Stomach (tissue), 9 donors: ENCODE measurements around the gene POU2AF1. TPM values are rescaled to one million over a fixed set of nuclear protein-coding genes. Genes with fewer than 3 reads are reported as not detected.

ENCODE experiments used
- DNase-seq, 2 donors: peaks; one replicate each; pipeline versions ENCODE4 v3.0.0 to v3.0.0-alpha.2; 2013 to 2019
- H3K27ac ChIP-seq, 5 donors: fragments of 200-600 bp in 4 of 5; sonication (generic) in 4 of 5; one replicate each; pipeline ENCODE4 v1.5.1; 2013 to 2019; ENCODE audit warnings: mild to moderate bottlenecking in 1 of 5, moderate library complexity in 1 of 5
- H3K27me3 ChIP-seq, 3 donors: fragments of 200-600 bp; sonication (generic); one replicate each; pipeline ENCODE4 v1.5.1; 2017 to 2019; ENCODE audit warnings: mixed run types in 1 of 3
- H3K36me3 ChIP-seq, 4 donors: fragments of 200-600 bp; sonication (generic); 1 replicate in 3 of 4; 2 replicates in 1 of 4; pipeline ENCODE4 v1.5.1; 2016 to 2019
- H3K4me1 ChIP-seq, 4 donors: fragments of 200-600 bp; sonication (generic); one replicate each; pipeline ENCODE4 v1.5.1; 2016 to 2019
- H3K4me3 ChIP-seq, 4 donors: fragments of 200-600 bp; sonication (generic) in 3 of 4; one replicate each; pipeline ENCODE4 v1.5.1; 2016 to 2019; ENCODE audit warnings: mild to moderate bottlenecking in 1 of 4
- H3K9me3 ChIP-seq, 4 donors: fragments of 200-600 bp; sonication (generic); one replicate each; pipeline ENCODE4 v1.5.1; 2016 to 2019
- EP300 ChIP-seq: sonication (generic); formaldehyde crosslinking; IDR thresholded peaks from one replicate; pipeline ENCODE4 v1.6.1; 2017; ENCODE audit warnings: antibody characterized with exemption
- POLR2A ChIP-seq, 4 donors: fragments of 450-650 bp; IDR thresholded peaks; one replicate each; pipeline ENCODE4 v1.6.1; 2016; ENCODE audit warnings: antibody characterized with exemption in 4 of 4, control low read depth in 2 of 4, mild to moderate bottlenecking in 1 of 4, moderate library complexity in 1 of 4
- POLR2AphosphoS5 ChIP-seq, 3 donors: sonication (generic); formaldehyde crosslinking; IDR thresholded peaks; one replicate each; pipeline ENCODE4 v1.6.1; 2016; ENCODE audit warnings: antibody characterized with exemption in 3 of 3
- WGBS, 5 donors: extraction: QIAGEN DNeasy Blood & Tissue Kit in 3 of 5; methylation state at CpG; one replicate each; pipeline versions ENCODE4 v1.1.5 to v1.1.7; 2013 to 2018; 5-methylcytosine and 5-hydroxymethylcytosine counted together
- intact Hi-C: fragments of 100-400 bp; cut with DNase I; formaldehyde crosslinking; loops from one replicate; pipeline ENCODE4 v1.15.1; 2023; ENCODE audit warnings: low total_unique reads
- polyA plus RNA-seq, 3 donors: library from polyadenylated mRNA; stranded (reverse); fragments of 200-250 nt; gene quantifications; one replicate each; pipeline ENCODE4 v1.2.3, GENCODE V29; 2013
- total RNA-seq, 5 donors: library from RNA; depleted of rRNA; stranded (reverse); fragments of >200 nt; gene quantifications; one replicate each; pipeline versions ENCODE4 v1.1.0 to v1.2.3, GENCODE V29; 2014 to 2016
- TF ChIP-seq, protein P1 (sequence below), 7 experiments: fragments of 450-650 bp in 4 of 7; fragments of 200-600 bp in 3 of 7; sonication (generic) in 3 of 7; IDR thresholded peaks; one replicate each; pipeline ENCODE4 v1.5.1; 2016 to 2019; ENCODE audit warnings: antibody characterized with exemption in 7 of 7, control low read depth in 2 of 7, mild to moderate bottlenecking in 1 of 7
- donor health status: healthy with polysubstance abuse.
- donor health status: Bipolar disorder and iron deficiency.
- donor health status: healthy.

Gene POU2AF1
- total and polyA plus RNA-seq, 8 donors: 2.8 to 43.2 (median 8.8) TPM; not detected in 1

DNA sequence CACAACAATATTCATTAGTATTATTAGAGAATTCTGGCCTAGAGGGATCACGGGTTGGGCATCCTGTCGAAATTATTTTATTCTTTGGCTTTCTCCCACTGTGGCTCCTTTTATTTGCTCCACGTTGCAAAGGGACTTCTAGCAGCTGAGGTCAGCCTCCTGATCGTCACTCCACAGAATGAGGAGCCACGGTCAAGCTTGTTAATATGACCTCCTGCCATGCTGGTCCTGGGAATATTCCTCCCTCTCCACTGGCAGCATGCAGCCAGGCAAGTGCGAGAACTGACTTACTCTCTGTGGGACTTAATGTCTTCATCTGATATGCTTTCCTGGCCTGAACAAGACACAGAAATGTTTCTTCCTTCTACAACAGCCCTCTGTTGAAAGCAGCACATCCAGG lies 59.8 kb downstream of the POU2AF1 start:
- Histone ChIP-seq H3K9me3 (no peaks in the 10 kb centered on the region), H3K4me1 (peaks cover 3 to 16% (median 11%) of the 10 kb centered on the region in 4 donors), H3K36me3 (no peaks in the 10 kb centered on the region), H3K27ac (no peak overlapping the region), H3K27me3 (no peaks in the 10 kb centered on the region), H3K4me3 (no peak overlapping the region)
- TF ChIP-seq POLR2A (IDR thresholded peaks at IDR 0.05) (no peak), POLR2AphosphoS5 (IDR thresholded peaks at IDR 0.05) (no peak), EP300 (no peak)
- TF ChIP-seq, protein P1, sequence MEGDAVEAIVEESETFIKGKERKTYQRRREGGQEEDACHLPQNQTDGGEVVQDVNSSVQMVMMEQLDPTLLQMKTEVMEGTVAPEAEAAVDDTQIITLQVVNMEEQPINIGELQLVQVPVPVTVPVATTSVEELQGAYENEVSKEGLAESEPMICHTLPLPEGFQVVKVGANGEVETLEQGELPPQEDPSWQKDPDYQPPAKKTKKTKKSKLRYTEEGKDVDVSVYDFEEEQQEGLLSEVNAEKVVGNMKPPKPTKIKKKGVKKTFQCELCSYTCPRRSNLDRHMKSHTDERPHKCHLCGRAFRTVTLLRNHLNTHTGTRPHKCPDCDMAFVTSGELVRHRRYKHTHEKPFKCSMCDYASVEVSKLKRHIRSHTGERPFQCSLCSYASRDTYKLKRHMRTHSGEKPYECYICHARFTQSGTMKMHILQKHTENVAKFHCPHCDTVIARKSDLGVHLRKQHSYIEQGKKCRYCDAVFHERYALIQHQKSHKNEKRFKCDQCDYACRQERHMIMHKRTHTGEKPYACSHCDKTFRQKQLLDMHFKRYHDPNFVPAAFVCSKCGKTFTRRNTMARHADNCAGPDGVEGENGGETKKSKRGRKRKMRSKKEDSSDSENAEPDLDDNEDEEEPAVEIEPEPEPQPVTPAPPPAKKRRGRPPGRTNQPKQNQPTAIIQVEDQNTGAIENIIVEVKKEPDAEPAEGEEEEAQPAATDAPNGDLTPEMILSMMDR (IDR thresholded peaks at IDR 0.05): no peak
- intact Hi-C loops: no loop called here
- 79 to 90% (median 83%) methylated on average over 6 of the region's 6 CpGs for WGBS, 5 donors
- DNase-seq: no peak

DNA sequence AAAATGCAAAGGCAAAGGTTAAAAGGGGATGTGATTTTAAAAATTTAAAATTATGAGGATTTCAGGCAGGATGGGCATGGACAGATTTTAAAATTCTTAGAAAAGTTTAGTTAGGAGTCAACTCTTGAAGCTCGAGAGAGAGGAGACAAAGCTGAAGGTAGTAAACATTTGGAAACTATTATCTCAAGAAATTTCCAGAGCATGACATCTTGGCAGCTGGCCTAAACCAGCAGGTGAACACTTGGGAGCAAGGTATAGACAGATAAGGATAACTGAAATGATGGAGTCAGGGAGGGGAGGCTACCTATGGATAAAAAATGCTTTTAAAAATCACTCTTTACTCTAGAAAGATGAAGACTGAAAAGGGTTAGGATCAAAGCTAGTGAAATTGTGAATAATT lies 67.0 kb downstream of the POU2AF1 start:
- peak in 1 of 2 donors; percentile 54 for DNase-seq
- no peaks in the 10 kb centered on the region for H3K27me3 ChIP-seq
- peaks cover 0 to 43% (median 6%) of the 10 kb centered on the region in 4 donors for H3K4me1 ChIP-seq
- no peak overlapping the region for H3K27ac ChIP-seq
- H3K9me3 ChIP-seq: no peaks in the 10 kb centered on the region
- no peaks in the 10 kb centered on the region for H3K36me3 ChIP-seq
- intact Hi-C loops: no loop called here
- H3K4me3 ChIP-seq: no peak overlapping the region
- TF ChIP-seq POLR2AphosphoS5 (IDR thresholded peaks at IDR 0.05): no peak
- TF ChIP-seq POLR2A (IDR thresholded peaks at IDR 0.05): no peak
- TF ChIP-seq EP300: no peak
- TF ChIP-seq, protein P1 (IDR thresholded peaks at IDR 0.05): no peak
- 26 to 44% (median 32%) methylated on average over 1 of the region's 1 CpG for WGBS, 5 donors

DNA sequence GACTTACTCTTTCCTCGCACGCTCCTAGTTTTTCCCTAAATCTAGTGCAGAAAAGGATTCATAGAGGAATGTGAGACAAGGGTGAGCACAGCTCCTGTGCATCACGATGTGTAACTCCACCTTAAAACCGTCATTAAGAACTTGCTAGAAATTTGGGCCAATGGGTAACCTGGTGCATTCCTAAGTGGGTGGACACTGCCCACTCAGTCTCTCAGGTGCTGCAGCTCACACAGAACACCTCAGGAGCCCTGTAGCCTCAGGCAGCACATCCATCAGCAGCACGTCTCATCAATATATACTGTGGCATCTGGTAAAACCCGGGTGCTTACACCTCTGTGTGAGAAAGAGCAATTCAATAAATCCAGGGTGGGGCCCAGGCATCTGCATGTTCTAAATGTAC lies 68.4 kb downstream of the POU2AF1 start:
- intact Hi-C loops: no loop called here
- WGBS, 5 donors: 68 to 81% (median 73%) methylated on average over 6 of the region's 6 CpGs
- H3K27me3 ChIP-seq: no peaks in the 10 kb centered on the region
- H3K4me1 ChIP-seq: peaks cover 0 to 43% (median 6%) of the 10 kb centered on the region in 4 donors
- H3K4me3 ChIP-seq: no peak overlapping the region
- TF ChIP-seq POLR2AphosphoS5 (IDR thresholded peaks at IDR 0.05) (no peak), EP300 (no peak), POLR2A (IDR thresholded peaks at IDR 0.05) (no peak)
- TF ChIP-seq, protein P1 (IDR thresholded peaks at IDR 0.05): no peak
- no peaks in the 10 kb centered on the region for H3K9me3 ChIP-seq
- no peak for DNase-seq
- peak overlapping the region in 3 of 5 donors; percentile 55 to 99 (median 69) for H3K27ac ChIP-seq
- H3K36me3 ChIP-seq: no peaks in the 10 kb centered on the region

DNA sequence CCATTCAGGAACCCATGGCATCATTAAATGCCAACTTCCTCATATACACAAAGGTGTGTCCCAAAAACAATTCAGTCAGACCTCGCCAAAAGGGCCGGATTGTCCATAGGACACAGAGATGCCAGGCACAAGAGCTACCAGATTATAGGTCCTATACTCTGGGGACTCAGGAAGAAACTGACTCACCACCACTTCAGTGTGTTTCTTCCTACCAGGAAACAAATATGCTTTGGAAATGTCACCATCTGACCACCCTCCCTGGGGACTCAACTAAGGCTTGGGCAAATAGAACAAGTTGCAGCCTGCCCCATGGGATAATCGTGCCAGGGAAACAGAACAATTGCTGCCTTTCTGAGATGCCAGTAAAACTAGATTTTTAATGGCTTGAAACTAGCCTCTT lies 69.0 kb downstream of the POU2AF1 start:
- DNase-seq: peak in 1 of 2 donors; percentile 59
- no peaks in the 10 kb centered on the region for H3K36me3 ChIP-seq
- no peak for TF ChIP-seq EP300
- TF ChIP-seq, protein P1 (IDR thresholded peaks at IDR 0.05): no peak
- no peak for TF ChIP-seq POLR2A (IDR thresholded peaks at IDR 0.05)
- TF ChIP-seq POLR2AphosphoS5 (IDR thresholded peaks at IDR 0.05): peak in 2 of 3 donors; percentile 32 to 66
- H3K9me3 ChIP-seq: no peaks in the 10 kb centered on the region
- intact Hi-C loops: no loop called here
- no peak overlapping the region for H3K4me3 ChIP-seq
- H3K27ac ChIP-seq: peak overlapping the region; percentile 2 to 99 (median 69)
- peaks cover 5 to 43% (median 6%) of the 10 kb centered on the region in 4 donors for H3K4me1 ChIP-seq
- WGBS, 5 donors: 24 to 31% (median 26%) methylated on average over 3 of the region's 3 CpGs
- H3K27me3 ChIP-seq: no peaks in the 10 kb centered on the region
